Liver (tissue), 9 donors: ENCODE results near the gene PM20D1. TPM values are rescaled to one million over a fixed set of nuclear protein-coding genes. Genes with fewer than 3 reads are reported as not detected.

Source experiments
- DNase-seq: peaks from one replicate; pipeline ENCODE4 v3.0.0-alpha.2; 2017; ENCODE audit warnings: low spot score
- H3K27ac ChIP-seq, 2 donors: one replicate each; pipeline ENCODE4 v1.7.0; 2013; ENCODE audit warnings: inconsistent platforms in 2 of 2, low read length in 2 of 2, control low read depth in 1 of 2, low read depth in 1 of 2, mild to moderate bottlenecking in 1 of 2
- H3K27me3 ChIP-seq, 4 donors: one replicate each; pipeline versions ENCODE4 v1.6.1 to v1.7.0; 2013; ENCODE audit warnings: low read length in 3 of 4, inconsistent platforms in 1 of 4, mild to moderate bottlenecking in 1 of 4, moderate library complexity in 1 of 4; ENCODE audit not compliant: control insufficient read depth in 4 of 4, insufficient read depth in 4 of 4
- H3K36me3 ChIP-seq, 4 donors: one replicate each; pipeline versions ENCODE4 v1.6.1 to v1.7.0; 2013; ENCODE audit warnings: low read length in 3 of 4, mild to moderate bottlenecking in 3 of 4, low read depth in 1 of 4, moderate library complexity in 1 of 4; ENCODE audit not compliant: control insufficient read depth in 4 of 4, insufficient read depth in 3 of 4
- H3K4me1 ChIP-seq, 4 donors: one replicate each; pipeline versions ENCODE4 v1.6.1 to v1.7.0; 2013; ENCODE audit warnings: low read length in 3 of 4, mild to moderate bottlenecking in 3 of 4, moderate library complexity in 1 of 4; ENCODE audit not compliant: control insufficient read depth in 4 of 4, insufficient read depth in 4 of 4
- H3K4me3 ChIP-seq, 3 donors: one replicate each; pipeline versions ENCODE4 v1.6.1 to v1.7.0; 2013; ENCODE audit warnings: low read length in 3 of 3, control low read depth in 1 of 3, low read depth in 1 of 3, mild to moderate bottlenecking in 1 of 3
- H3K9ac ChIP-seq, 2 donors: one replicate each; pipeline ENCODE4 v1.7.0; 2013; ENCODE audit warnings: low read length in 2 of 2, mild to moderate bottlenecking in 2 of 2, moderate library complexity in 2 of 2, control low read depth in 1 of 2, low read depth in 1 of 2
- H3K9me3 ChIP-seq, 4 donors: one replicate each; pipeline versions ENCODE4 v1.6.1 to v1.7.0; 2013; ENCODE audit warnings: low read length in 3 of 4; ENCODE audit not compliant: control insufficient read depth in 4 of 4
- ATF3 ChIP-seq: IDR thresholded peaks from 2 replicates; pipeline ENCODE4 v1.6.1; 2016; ENCODE audit warnings: antibody characterized with exemption
- CTCF ChIP-seq: fragments of 150-350 bp; IDR thresholded peaks from 2 replicates; pipeline ENCODE4 v1.5.1; 2017; ENCODE audit warnings: improper control_type of control experiment, low read depth, low read length; ENCODE audit not compliant: missing input control
- FOXA1 ChIP-seq: IDR thresholded peaks from 2 replicates; pipeline ENCODE4 v1.6.1; 2016; ENCODE audit warnings: antibody characterized with exemption
- FOXA2 ChIP-seq: IDR thresholded peaks from 2 replicates; pipeline ENCODE4 v1.6.1; 2016; ENCODE audit warnings: antibody characterized with exemption
- HNF4A ChIP-seq, 2 donors: conservative IDR thresholded peaks; 2 replicates each; pipeline ENCODE4 v1.6.1; 2016; ENCODE audit warnings: antibody characterized with exemption in 2 of 2, mild to moderate bottlenecking in 2 of 2
- HNF4G ChIP-seq: IDR thresholded peaks from 2 replicates; pipeline ENCODE4 v1.6.1; 2016; ENCODE audit warnings: antibody characterized with exemption
- JUND ChIP-seq, 2 donors: IDR thresholded peaks; 2 replicates each; pipeline ENCODE4 v1.6.1; 2016; ENCODE audit warnings: antibody characterized with exemption in 2 of 2
- MAX ChIP-seq: IDR thresholded peaks from 2 replicates; pipeline ENCODE4 v1.6.1; 2016; ENCODE audit warnings: antibody characterized with exemption
- NR2F2 ChIP-seq: IDR thresholded peaks from 2 replicates; pipeline ENCODE4 v1.6.1; 2016; ENCODE audit warnings: antibody characterized with exemption
- RAD21 ChIP-seq, 2 donors: IDR thresholded peaks; 2 replicates each; pipeline ENCODE4 v1.6.1; 2016; ENCODE audit warnings: antibody characterized with exemption in 2 of 2, mild to moderate bottlenecking in 2 of 2
- REST ChIP-seq: IDR thresholded peaks from 2 replicates; pipeline ENCODE4 v1.6.1; 2016; ENCODE audit warnings: antibody characterized with exemption, mild to moderate bottlenecking
- RXRA ChIP-seq, 2 donors: IDR thresholded peaks; 2 replicates each; pipeline ENCODE4 v1.6.1; 2017 to 2018; ENCODE audit warnings: antibody characterized with exemption in 2 of 2, mild to moderate bottlenecking in 1 of 2
- SP1 ChIP-seq: IDR thresholded peaks from 2 replicates; pipeline ENCODE4 v1.6.1; 2018; ENCODE audit warnings: antibody characterized with exemption, mild to moderate bottlenecking
- TAF1 ChIP-seq: conservative IDR thresholded peaks from 2 replicates; pipeline ENCODE4 v1.6.1; 2016; ENCODE audit warnings: antibody characterized with exemption, mild to moderate bottlenecking
- YY1 ChIP-seq: IDR thresholded peaks from 2 replicates; pipeline ENCODE4 v1.6.1; 2016; ENCODE audit warnings: antibody characterized with exemption, mild to moderate bottlenecking
- ZBTB33 ChIP-seq: IDR thresholded peaks from 2 replicates; pipeline ENCODE4 v1.6.1; 2016; ENCODE audit warnings: antibody characterized with exemption
- WGBS: extraction: QIAGEN DNeasy Blood & Tissue Kit; methylation state at CpG from one replicate; pipeline ENCODE4 v1.1.7; 2013; 5-methylcytosine and 5-hydroxymethylcytosine counted together
- polyA plus RNA-seq, 2 donors: library from polyadenylated mRNA; stranded (reverse) in 1 of 2; unstranded in 1 of 2; fragments of 200-250 nt in 1 of 2; fragments of >200 nt in 1 of 2; fragmentation: Nextera tagmentation in 1 of 2; extraction: Ambion mirVana in 1 of 2; gene quantifications; one replicate each; pipeline versions ENCODE4 v1.2.1 to v1.2.3, GENCODE V29; 2013 to 2015
- total RNA-seq, 2 donors: library from RNA; depleted of rRNA; stranded (reverse); fragments of >200 nt; gene quantifications; one replicate each; pipeline ENCODE4 v1.2.3, GENCODE V29; 2014
- donor health status: healthy.
- donor health status: healthy.
- donor health status: healthy.
- donor health status: healthy.
- donor health status: healthy.

PM20D1 gene
- total and polyA plus RNA-seq, 4 donors: under 0.01 to 0.30 (median 0.22) TPM

GRCh38 chr1:205786601-205787000 is 63.3 kb downstream of the PM20D1 start (continued):
- no peak for TF ChIP-seq REST
- no peak for TF ChIP-seq YY1

GRCh38 chr1:205785446-205785845 is 64.5 kb downstream of the PM20D1 start:
- no peaks in the 10 kb centered on the region for H3K27me3 ChIP-seq
- DNase-seq: no peak
- H3K27ac ChIP-seq: no peak overlapping the region
- 96% methylated on average over 9 of the region's 9 CpGs for WGBS
- H3K4me1 ChIP-seq: peaks cover 0 to 7% (median under 1%) of the 10 kb centered on the region in 4 donors
- H3K9me3 ChIP-seq: no peaks in the 10 kb centered on the region
- no peak for TF ChIP-seq FOXA1
- TF ChIP-seq TAF1: no peak
- TF ChIP-seq HNF4G: no peak
- TF ChIP-seq RXRA (IDR thresholded peaks at IDR 0.05): no peak
- no peak for TF ChIP-seq RAD21 (IDR thresholded peaks at IDR 0.05)
- no peak for TF ChIP-seq HNF4A (conservative IDR thresholded peaks at IDR 0.05)
- TF ChIP-seq JUND (IDR thresholded peaks at IDR 0.05): no peak
- TF ChIP-seq ZBTB33: no peak
- no peak for TF ChIP-seq CTCF
- no peak for TF ChIP-seq MAX
- no peak for TF ChIP-seq NR2F2
- no peak for TF ChIP-seq SP1
- TF ChIP-seq ATF3: no peak
- TF ChIP-seq FOXA2: no peak
- no peak overlapping the region for H3K4me3 ChIP-seq
- no peaks in the 10 kb centered on the region for H3K36me3 ChIP-seq
- no peak overlapping the region for H3K9ac ChIP-seq
